OCI-M1 (cell line): Measurements from ENCODE around the gene CNTN2.

Experiments
- DNase-seq: peaks from one replicate; lab custom pipeline; 2025; lab: John Stamatoyannopoulos, UW

CNTN2 gene

DNA sequence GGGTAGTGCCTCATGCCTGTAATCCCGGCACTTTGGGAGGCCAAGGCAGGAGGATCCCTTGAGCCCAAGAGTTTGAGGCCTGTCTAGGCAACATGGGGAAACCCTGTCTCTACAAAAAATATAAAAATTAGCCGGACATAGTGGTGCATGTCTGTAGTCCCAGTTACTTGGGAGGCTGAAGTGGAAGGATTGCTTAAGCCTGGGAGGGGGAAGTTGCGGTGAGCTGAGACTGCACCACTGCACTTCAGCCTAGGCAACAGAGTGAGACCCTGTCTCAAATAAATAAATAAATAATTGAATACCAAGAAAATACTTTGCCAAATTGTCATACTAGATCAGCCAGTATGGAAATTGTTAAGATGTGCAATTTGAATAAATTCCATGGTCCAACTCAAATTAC, 84.6 kb downstream of the CNTN2 start:
- DNase-seq, result no peak
